Nucleus accumbens (tissue), 56 donors: ENCODE results near the gene CFAP100.

Experiments
- DNase-seq, 56 donors: peaks; one replicate each; lab custom pipeline; 2025; lab: John Stamatoyannopoulos, UW

Gene CFAP100

DNA sequence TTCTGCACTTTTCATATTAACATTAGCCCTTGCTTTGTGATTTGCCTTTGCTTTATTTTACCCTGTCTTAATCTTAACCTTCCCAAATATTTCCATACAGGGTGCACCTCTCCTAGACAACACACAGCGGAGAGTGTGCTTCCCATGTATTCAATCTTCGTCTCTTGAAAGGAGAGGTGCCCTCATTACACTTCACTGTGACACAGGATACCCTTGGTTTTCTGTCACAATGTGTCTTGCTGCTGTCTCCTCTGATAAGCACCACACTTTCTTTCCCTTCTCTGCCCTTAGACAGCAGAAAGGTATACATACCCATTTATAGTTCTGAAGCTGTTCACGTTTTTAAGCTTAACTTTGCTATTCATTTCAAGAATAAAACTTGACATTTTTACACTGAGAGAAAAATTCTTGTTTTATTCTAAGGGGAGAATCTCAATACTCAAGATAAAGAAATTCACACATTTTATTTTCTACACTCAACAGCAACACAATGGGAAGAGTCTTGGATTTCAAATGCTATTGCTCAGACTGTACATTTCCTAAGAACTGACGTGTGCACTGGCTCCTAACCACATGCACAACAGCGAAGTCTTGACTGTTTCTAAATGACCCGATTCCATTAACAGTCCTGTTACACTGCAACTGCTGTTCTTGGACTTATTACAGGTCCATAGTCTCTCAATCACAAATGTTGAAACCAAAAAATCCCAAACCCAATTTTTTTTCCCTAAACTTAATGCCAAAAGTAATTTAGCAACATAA lies 59.9 kb downstream of the CFAP100 start:
- no peak for DNase-seq

GRCh38 chr3:126456211-126456610 lies 61.5 kb downstream of the CFAP100 start:
- no peak for DNase-seq

DNA sequence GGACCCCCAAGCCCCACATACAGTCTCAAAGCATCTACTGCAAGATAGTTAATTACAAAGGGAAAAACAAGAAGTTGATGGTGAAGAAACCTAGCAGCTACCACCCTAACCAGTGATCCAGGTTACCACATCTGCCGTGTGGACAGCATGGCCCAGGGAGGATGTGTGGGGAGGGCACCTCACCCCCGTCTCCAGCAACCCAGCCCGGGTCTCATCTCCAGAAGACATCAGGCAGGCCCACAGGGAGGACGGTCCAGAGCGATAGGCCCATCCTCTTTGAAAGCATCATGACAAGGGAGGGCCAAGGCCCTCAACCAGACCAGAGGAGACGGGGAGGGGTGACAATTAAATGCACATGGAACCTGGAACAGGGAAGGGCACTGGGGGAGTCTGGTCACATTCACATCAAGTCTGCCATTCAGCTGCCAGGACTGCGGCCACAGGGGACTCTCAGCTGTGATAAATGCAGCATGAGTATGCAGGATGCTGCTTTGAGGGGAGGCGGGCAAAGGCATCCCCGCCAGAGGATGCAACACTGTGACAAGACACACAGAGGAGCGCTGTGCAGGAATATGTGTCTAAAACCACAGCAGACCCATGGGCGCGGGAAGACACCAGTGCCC lies 62.2 kb downstream of the CFAP100 start:
- DNase-seq = no peak

DNA sequence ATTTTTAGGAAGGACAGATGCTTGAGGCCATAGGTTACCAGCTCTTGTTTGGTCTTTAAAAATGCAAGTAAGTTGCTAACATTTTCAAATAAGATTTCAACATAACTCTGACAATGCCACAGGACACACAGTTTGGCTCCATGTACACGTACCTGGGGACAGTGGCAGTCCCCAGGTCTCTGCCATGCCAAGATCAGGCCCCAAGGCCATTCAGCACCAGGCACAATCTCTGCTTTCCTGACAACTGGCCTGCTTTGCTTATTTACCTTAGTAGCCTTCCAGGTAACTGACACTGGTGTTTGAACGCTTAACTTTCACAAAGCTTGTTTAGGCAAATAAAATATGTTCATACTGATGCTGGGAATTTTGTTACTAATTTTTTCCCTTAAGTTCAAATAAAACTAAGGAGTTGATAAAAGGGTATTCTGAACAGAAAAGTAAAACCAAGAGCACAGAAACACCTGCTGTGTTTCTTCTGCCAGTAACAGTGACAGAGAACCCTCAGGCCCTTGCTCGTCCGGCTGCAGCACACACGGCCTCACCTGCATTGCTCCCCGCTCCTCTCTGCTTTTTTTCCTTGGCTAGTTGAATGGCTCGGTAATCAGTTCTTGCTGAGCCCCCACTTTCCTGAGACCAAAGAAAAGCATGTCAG lies 64.5 kb downstream of the CFAP100 start:
- no peak for DNase-seq

DNA sequence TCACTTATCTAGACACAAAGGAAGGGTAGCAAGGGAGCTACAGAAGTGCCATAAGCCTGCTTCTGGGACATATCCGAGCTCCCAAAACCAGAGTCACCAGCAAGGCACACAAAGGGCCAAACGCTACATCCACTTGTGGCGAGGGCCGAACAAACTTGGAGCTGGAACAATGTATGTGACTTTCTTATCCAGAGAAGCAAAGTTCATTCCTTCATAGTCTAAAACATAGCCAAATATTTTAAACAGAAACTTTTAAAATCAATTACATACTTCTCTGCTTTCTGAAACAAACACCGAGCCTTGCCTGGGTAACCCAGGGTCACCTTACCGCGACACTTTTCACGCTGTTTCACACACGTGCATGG lies 65.0 kb downstream of the CFAP100 start:
- DNase-seq = no peak

DNA sequence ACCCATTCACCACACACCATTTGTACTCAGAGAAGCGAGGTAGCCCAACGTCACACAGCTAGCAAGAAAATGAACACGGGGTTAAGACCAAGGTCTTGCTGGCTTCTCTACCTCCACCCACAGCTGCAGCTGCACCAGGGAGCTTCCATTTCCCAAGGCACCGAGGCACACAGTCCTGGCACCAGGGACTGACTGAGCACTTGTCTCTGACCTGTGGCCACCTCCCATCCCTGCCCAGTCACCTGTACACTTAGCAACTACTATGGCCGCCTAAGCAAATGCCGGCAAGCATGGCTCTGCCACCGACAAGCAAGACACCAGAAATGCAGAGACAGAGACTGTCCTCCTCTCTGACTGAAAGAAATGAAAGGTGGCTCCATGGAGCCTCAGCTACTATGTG lies 65.7 kb downstream of the CFAP100 start:
- no peak for DNase-seq

- DNase-seq = no peak
Observed at GRCh38 chr3:126461450-126462070, 66.9 kb downstream of the CFAP100 start.

- DNase-seq = no peak
Observed at GRCh38 chr3:126463521-126463920, 68.8 kb downstream of the CFAP100 start.

DNA sequence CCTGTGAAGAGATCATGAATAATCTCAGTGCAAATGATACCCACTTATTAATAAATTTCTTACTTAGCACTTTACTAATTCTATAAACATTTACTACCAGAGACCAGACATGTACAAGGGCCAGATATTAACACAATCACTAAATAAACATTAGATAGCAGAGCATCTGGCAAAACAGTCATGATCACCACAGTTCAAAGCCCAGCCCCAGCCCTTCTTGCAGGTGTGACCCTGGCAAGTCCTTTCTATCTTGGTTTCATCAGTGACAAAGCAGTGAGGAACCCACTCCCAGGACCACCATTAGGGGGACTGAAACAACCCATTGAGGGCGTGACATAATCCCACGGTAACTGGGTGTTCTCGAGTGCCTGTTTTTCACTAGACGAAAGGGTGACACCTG lies 69.4 kb downstream of the CFAP100 start:
- no peak for DNase-seq

DNA sequence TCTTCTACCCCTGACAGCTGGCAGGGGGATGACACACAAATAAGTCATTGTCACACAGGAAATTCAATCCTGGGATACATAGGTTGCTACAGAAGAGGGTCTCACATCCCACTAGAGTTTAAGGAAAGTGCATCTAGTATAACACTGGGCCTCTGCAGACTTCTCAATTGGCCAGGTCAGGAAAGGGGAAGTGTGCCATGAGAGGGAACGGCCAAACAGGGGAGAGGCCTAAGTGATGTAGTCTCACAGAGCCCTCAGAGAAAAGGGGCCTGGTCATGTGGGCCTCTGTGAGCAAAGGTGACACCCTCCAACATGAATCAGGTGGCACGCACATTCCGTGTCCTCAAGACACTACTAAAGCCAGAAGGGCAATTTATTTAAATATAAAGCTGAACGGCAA lies 69.8 kb downstream of the CFAP100 start:
- DNase-seq = no peak

DNA sequence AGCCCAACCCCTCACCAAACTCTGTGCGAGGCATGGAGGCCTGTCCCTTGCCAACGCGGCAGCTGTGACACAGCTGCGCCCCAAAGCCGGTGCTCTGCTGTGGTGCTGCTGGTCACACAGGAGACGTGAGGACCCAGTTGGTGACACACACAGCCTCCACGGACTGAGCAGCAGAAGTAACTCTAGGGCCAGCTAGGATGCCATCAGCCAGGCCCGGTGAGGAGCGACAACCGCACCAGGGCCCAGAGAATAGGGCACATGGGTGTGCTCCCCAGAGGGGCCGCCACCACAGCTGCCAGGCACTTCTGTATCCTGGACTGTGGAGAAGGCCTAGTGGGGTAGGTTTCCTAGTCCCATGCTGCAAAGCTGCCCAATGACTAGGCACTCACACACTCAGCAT lies 70.3 kb downstream of the CFAP100 start:
- no peak for DNase-seq

DNA sequence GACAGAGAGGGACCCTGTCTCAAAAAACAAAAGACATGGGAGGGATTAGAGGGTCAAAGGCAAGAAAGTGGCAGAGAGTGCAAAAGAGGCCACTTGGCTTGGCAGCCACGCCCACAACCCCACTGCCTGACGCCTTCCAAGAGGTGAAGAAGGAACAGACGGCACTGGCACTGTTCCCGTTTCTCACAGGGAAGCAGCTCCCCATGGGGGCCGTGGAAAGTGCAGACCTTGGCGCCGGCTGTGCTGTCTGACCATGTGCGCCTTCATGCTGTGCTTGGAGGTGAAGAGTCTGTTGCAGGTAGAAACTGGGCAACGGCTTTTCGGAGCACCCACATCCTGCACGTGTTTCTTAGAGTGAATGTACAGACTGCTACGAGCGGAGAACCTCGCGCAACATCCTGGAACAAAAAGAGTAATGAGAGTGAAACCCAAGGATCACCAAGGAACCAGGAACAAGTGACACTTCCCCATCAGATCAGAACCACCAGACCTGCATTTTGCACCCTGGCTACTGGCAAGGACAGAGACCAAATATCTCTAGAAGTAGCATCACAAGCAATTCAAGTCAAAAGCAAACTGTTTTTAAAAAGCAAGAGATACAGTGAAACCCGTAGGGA lies 71.3 kb downstream of the CFAP100 start:
- peak in 1 of 56 donors; percentile 20 for DNase-seq

- DNase-seq = no peak
Observed at GRCh38 chr3:126466886-126467610, 72.3 kb downstream of the CFAP100 start.

GRCh38 chr3:126467611-126467955 lies 72.9 kb downstream of the CFAP100 start:
- no peak for DNase-seq

- DNase-seq = no peak
Observed at GRCh38 chr3:126468028-126468891, 73.6 kb downstream of the CFAP100 start.

DNA sequence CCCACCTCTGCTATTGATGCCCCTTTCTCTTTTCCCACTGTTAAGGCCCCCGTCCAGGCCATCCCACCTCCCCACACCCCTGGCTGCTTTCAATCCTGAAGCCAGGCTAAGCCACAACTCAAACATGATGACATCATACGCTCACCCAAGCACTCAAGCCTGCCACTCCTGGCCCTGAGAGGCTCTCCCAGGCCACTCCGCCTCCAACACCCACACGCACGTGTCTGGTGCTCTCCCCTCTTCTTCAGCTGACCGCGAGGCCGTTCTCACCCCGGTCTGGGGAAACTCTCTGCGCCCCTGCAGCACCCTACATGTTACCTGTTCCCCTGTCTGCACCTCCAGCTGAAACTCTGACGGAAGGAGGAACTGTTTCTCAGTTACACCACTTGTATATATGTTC lies 74.8 kb downstream of the CFAP100 start:
- no peak for DNase-seq

GRCh38 chr3:126472277-126473006 lies 77.7 kb downstream of the CFAP100 start:
- DNase-seq = peak in 24 of 56 donors; percentile 9 to 64 (median 35)

- no peak for DNase-seq
Observed at GRCh38 chr3:126473292-126474168, 78.8 kb downstream of the CFAP100 start.
